ENCODE data around the gene SV2B.

DNA sequence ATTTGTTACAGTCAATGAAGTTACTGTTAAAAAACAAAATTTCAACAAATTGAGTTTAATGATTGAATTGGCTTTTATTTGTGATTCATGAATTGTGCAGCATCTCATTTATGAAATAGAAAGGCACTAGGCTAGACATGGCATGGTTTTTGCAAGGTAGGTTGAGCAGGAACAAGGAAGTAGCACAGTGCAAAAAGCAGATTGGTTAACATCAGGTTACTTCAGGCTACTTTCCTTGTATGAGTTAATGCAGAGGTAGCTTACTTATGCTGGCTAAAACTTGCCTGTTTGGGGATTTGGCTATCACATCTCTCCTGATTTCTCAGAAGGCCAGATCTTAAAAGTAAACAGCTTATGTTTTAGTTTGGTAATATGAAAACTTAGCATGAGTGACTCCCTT, 23.0 kb upstream of the SV2B start:
- TF ChIP-seq POLR2AphosphoS5 (IDR thresholded peaks at IDR 0.05; ENCODE audit: insufficient read depth, low read depth, low read length), result no peak
- TF ChIP-seq CTCF (IDR thresholded peaks at IDR 0.05; ENCODE audit: extremely low read depth in 1 of 2, insufficient read depth in 1 of 2, low read depth in 1 of 2, low read length in 2 of 2), result no peak
- no peak for TF ChIP-seq POLR2A (IDR thresholded peaks at IDR 0.05; ENCODE audit: low read depth, low read length)
- no peak for TF ChIP-seq EZH2 (IDR thresholded peaks at IDR 0.05; ENCODE audit: borderline replicate concordance, low read depth, low read length, severe bottlenecking)
- TF ChIP-seq FOS (IDR thresholded peaks at IDR 0.05; ENCODE audit: borderline replicate concordance, insufficient read depth, low read length), result no peak
- TF ChIP-seq, protein P1, sequence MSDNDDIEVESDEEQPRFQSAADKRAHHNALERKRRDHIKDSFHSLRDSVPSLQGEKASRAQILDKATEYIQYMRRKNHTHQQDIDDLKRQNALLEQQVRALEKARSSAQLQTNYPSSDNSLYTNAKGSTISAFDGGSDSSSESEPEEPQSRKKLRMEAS (IDR thresholded peaks at IDR 0.05; ENCODE audit: insufficient read depth, insufficient read length), result no peak
